Hypothalamus (tissue), 51 donors: ENCODE data around the gene CHD1.

Experiments used
- DNase-seq, 51 donors: peaks; one replicate each; lab custom pipeline; 2025; lab: John Stamatoyannopoulos, UW

The CHD1 gene

GRCh38 chr5:98825582-98826375 is 103.0 kb downstream of the CHD1 start:
- no peak for DNase-seq

- DNase-seq = no peak
These were observed 112.1 kb downstream of the CHD1 start for GRCh38 chr5:98816582-98817222.

GRCh38 chr5:98813755-98814154 is 115.1 kb downstream of the CHD1 start:
- DNase-seq = no peak

GRCh38 chr5:98810206-98810605 is 118.6 kb downstream of the CHD1 start:
- no peak for DNase-seq

- no peak for DNase-seq
These were observed 121.0 kb downstream of the CHD1 start for GRCh38 chr5:98807806-98808205.

- DNase-seq = no peak
These were observed 123.7 kb downstream of the CHD1 start for GRCh38 chr5:98805070-98805469.

- no peak for DNase-seq
These were observed 124.7 kb downstream of the CHD1 start for GRCh38 chr5:98804066-98804465.
